ENCODE data around the gene ARHGEF4. TPM values are rescaled to one million over a fixed set of nuclear protein-coding genes. Genes with fewer than 3 reads are reported as not detected.

The ARHGEF4 gene
- total and polyA plus RNA-seq, 2 experiments from 2014 or later = 4.6 to 16.6 TPM

DNA sequence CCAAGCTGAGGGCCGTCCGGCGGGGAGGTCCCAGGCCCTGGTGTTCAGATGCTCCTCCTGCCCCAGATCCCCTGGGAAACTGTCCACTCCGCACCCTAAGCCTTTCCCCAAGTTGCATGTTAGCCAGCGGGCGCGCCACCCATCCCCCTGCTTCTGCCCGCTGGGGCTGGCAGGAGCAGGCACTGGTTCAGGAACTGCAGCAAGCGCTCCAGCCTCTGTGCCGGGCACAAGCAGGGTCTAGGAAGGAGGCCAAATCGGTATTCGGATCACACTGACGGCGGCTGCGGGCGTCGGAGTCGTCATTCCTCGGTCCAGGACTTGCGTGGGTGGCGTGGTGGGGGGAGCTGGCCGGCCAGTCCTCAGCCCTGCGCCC lies 202.8 kb downstream of the ARHGEF4 start:
- Histone ChIP-seq H3K4me3 (no peak overlapping the region), H3F3A (replicated peaks; ENCODE audit: low read depth) (no peaks in the 10 kb centered on the region), H3K27ac (ENCODE audit: low read depth) (no peak overlapping the region), H3K9me2 (ENCODE audit: insufficient read depth) (no peaks in the 10 kb centered on the region), H3K79me2 (replicated peaks; ENCODE audit: insufficient read depth) (no peaks in the 10 kb centered on the region), H3K4me1 (ENCODE audit: insufficient read depth) (no peaks in the 10 kb centered on the region; the same call in 1 of the 2 replicates), H3K36me3 (ENCODE audit: insufficient read depth) (no peaks in the 10 kb centered on the region), H3K4me2 (no peak overlapping the region), H4K20me1 (replicated peaks; ENCODE audit: insufficient read depth) (no peaks in the 10 kb centered on the region), H2AFZ (no peak overlapping the region), H3K27me3 (ENCODE audit: insufficient read depth) (peaks cover 13% of the 10 kb centered on the region)
- TF ChIP-seq CREB1 (CRISPR knock-in tag; IDR thresholded peaks at IDR 0.05; ENCODE audit: low read depth) (no peak), NANOG (IDR thresholded peaks at IDR 0.05; ENCODE audit: borderline replicate concordance) (no peak), EZH2 (IDR thresholded peaks at IDR 0.05; ENCODE audit: low read depth, unreplicated experiment) (no peak), JUNB (IDR thresholded peaks at IDR 0.05; ENCODE audit: unreplicated experiment) (no peak), EZH2phosphoT487 (IDR thresholded peaks at IDR 0.05; ENCODE audit: unreplicated experiment) (no peak)
- TF ChIP-seq, protein P1, sequence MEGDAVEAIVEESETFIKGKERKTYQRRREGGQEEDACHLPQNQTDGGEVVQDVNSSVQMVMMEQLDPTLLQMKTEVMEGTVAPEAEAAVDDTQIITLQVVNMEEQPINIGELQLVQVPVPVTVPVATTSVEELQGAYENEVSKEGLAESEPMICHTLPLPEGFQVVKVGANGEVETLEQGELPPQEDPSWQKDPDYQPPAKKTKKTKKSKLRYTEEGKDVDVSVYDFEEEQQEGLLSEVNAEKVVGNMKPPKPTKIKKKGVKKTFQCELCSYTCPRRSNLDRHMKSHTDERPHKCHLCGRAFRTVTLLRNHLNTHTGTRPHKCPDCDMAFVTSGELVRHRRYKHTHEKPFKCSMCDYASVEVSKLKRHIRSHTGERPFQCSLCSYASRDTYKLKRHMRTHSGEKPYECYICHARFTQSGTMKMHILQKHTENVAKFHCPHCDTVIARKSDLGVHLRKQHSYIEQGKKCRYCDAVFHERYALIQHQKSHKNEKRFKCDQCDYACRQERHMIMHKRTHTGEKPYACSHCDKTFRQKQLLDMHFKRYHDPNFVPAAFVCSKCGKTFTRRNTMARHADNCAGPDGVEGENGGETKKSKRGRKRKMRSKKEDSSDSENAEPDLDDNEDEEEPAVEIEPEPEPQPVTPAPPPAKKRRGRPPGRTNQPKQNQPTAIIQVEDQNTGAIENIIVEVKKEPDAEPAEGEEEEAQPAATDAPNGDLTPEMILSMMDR (conservative IDR thresholded peaks at IDR 0.05; ENCODE audit: low read depth in 2 of 2) = no peak
- Mint-ChIP-seq H3K9me3 (no peaks in the 10 kb centered on the region; the same call in 2 of the 3 replicates), H3K27ac (no peak overlapping the region), H3K4me1 (peaks cover 9% of the 10 kb centered on the region; the same call in 2 of the 3 replicates), H3K27me3 (ENCODE audit: insufficient read depth, low read depth, poor library complexity) (peaks cover 30% of the 10 kb centered on the region), H3K36me3 (ENCODE audit: low read depth) (no peaks in the 10 kb centered on the region; the same call in 2 of the 3 replicates), H3K4me3 (no peak overlapping the region)
- DNase-seq (ENCODE audit: low spot score) = no peak
- ATAC-seq = no peak

DNA sequence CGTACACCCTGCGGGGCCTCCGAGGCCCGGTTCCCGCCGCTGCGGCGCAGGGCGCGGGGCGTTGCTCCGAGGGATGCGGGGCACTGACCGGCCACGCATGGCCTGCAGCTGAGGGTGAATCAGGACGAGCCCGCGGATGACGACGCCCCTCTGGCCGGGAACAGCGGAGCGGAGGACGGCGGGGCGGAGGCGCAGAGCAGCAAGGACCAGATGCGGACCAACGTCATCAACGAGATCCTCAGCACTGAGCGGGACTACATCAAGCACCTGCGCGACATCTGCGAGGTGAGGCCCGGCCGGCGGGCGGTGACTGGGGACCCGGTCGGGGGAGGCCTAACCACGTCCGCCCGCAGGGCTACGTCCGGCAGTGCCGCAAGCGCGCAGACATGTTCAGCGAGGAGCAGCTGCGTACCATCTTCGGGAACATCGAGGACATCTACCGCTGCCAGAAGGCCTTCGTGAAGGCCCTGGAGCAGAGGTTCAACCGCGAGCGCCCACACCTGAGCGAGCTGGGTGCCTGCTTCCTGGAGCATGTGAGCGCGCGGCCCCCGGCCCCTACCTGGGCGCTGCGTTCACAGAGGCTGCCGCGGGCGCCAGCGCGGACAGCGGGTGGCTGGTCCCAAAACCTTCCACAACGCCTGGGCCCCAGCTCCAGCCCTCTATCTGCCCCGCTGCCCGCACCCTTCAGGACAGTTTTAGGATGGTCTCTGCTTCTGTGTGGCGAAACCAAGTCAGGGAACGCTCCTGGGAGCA lies 203.4 kb downstream of the ARHGEF4 start:
- no peak overlapping the region for H2AFZ ChIP-seq
- H3F3A ChIP-seq (replicated peaks; ENCODE audit: low read depth) = no peaks in the 10 kb centered on the region
- no peaks in the 10 kb centered on the region for H3K9me2 ChIP-seq (ENCODE audit: insufficient read depth)
- no peak overlapping the region for H3K4me3 ChIP-seq
- H3K9me3 Mint-ChIP-seq = no peaks in the 10 kb centered on the region; the same call in 2 of the 3 replicates
- H3K27ac Mint-ChIP-seq = no peak overlapping the region
- peaks cover 11% of the 10 kb centered on the region for H3K27me3 ChIP-seq (ENCODE audit: insufficient read depth)
- DNase-seq (ENCODE audit: low spot score) (no peak), ATAC-seq (peak; percentile 8)
- no peak overlapping the region for H3K4me2 ChIP-seq
- H3K4me3 Mint-ChIP-seq = no peak overlapping the region
- no peak overlapping the region for H3K27ac ChIP-seq (ENCODE audit: low read depth)
- H3K36me3 Mint-ChIP-seq (ENCODE audit: low read depth) = no peaks in the 10 kb centered on the region; the same call in 2 of the 3 replicates
- H3K36me3 ChIP-seq (ENCODE audit: insufficient read depth) = no peaks in the 10 kb centered on the region
- H3K27me3 Mint-ChIP-seq (ENCODE audit: insufficient read depth, low read depth, poor library complexity) = peaks cover 30% of the 10 kb centered on the region
- H4K20me1 ChIP-seq (replicated peaks; ENCODE audit: insufficient read depth) = no peaks in the 10 kb centered on the region
- peaks cover 9% of the 10 kb centered on the region; the same call in 2 of the 3 replicates for H3K4me1 Mint-ChIP-seq
- H3K79me2 ChIP-seq (replicated peaks; ENCODE audit: insufficient read depth) = no peaks in the 10 kb centered on the region
- no peaks in the 10 kb centered on the region; the same call in 1 of the 2 replicates for H3K4me1 ChIP-seq (ENCODE audit: insufficient read depth)
- TF ChIP-seq, protein P2, sequence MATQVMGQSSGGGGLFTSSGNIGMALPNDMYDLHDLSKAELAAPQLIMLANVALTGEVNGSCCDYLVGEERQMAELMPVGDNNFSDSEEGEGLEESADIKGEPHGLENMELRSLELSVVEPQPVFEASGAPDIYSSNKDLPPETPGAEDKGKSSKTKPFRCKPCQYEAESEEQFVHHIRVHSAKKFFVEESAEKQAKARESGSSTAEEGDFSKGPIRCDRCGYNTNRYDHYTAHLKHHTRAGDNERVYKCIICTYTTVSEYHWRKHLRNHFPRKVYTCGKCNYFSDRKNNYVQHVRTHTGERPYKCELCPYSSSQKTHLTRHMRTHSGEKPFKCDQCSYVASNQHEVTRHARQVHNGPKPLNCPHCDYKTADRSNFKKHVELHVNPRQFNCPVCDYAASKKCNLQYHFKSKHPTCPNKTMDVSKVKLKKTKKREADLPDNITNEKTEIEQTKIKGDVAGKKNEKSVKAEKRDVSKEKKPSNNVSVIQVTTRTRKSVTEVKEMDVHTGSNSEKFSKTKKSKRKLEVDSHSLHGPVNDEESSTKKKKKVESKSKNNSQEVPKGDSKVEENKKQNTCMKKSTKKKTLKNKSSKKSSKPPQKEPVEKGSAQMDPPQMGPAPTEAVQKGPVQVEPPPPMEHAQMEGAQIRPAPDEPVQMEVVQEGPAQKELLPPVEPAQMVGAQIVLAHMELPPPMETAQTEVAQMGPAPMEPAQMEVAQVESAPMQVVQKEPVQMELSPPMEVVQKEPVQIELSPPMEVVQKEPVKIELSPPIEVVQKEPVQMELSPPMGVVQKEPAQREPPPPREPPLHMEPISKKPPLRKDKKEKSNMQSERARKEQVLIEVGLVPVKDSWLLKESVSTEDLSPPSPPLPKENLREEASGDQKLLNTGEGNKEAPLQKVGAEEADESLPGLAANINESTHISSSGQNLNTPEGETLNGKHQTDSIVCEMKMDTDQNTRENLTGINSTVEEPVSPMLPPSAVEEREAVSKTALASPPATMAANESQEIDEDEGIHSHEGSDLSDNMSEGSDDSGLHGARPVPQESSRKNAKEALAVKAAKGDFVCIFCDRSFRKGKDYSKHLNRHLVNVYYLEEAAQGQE (IDR thresholded peaks at IDR 0.05; ENCODE audit: unreplicated experiment) = no peak
- TF ChIP-seq ZNF114 (CRISPR knock-in tag; IDR thresholded peaks at IDR 0.05) (no peak), ZNF331 (CRISPR knock-in tag; IDR thresholded peaks at IDR 0.05; ENCODE audit: low read depth) (no peak)
- TF ChIP-seq, protein P3, sequence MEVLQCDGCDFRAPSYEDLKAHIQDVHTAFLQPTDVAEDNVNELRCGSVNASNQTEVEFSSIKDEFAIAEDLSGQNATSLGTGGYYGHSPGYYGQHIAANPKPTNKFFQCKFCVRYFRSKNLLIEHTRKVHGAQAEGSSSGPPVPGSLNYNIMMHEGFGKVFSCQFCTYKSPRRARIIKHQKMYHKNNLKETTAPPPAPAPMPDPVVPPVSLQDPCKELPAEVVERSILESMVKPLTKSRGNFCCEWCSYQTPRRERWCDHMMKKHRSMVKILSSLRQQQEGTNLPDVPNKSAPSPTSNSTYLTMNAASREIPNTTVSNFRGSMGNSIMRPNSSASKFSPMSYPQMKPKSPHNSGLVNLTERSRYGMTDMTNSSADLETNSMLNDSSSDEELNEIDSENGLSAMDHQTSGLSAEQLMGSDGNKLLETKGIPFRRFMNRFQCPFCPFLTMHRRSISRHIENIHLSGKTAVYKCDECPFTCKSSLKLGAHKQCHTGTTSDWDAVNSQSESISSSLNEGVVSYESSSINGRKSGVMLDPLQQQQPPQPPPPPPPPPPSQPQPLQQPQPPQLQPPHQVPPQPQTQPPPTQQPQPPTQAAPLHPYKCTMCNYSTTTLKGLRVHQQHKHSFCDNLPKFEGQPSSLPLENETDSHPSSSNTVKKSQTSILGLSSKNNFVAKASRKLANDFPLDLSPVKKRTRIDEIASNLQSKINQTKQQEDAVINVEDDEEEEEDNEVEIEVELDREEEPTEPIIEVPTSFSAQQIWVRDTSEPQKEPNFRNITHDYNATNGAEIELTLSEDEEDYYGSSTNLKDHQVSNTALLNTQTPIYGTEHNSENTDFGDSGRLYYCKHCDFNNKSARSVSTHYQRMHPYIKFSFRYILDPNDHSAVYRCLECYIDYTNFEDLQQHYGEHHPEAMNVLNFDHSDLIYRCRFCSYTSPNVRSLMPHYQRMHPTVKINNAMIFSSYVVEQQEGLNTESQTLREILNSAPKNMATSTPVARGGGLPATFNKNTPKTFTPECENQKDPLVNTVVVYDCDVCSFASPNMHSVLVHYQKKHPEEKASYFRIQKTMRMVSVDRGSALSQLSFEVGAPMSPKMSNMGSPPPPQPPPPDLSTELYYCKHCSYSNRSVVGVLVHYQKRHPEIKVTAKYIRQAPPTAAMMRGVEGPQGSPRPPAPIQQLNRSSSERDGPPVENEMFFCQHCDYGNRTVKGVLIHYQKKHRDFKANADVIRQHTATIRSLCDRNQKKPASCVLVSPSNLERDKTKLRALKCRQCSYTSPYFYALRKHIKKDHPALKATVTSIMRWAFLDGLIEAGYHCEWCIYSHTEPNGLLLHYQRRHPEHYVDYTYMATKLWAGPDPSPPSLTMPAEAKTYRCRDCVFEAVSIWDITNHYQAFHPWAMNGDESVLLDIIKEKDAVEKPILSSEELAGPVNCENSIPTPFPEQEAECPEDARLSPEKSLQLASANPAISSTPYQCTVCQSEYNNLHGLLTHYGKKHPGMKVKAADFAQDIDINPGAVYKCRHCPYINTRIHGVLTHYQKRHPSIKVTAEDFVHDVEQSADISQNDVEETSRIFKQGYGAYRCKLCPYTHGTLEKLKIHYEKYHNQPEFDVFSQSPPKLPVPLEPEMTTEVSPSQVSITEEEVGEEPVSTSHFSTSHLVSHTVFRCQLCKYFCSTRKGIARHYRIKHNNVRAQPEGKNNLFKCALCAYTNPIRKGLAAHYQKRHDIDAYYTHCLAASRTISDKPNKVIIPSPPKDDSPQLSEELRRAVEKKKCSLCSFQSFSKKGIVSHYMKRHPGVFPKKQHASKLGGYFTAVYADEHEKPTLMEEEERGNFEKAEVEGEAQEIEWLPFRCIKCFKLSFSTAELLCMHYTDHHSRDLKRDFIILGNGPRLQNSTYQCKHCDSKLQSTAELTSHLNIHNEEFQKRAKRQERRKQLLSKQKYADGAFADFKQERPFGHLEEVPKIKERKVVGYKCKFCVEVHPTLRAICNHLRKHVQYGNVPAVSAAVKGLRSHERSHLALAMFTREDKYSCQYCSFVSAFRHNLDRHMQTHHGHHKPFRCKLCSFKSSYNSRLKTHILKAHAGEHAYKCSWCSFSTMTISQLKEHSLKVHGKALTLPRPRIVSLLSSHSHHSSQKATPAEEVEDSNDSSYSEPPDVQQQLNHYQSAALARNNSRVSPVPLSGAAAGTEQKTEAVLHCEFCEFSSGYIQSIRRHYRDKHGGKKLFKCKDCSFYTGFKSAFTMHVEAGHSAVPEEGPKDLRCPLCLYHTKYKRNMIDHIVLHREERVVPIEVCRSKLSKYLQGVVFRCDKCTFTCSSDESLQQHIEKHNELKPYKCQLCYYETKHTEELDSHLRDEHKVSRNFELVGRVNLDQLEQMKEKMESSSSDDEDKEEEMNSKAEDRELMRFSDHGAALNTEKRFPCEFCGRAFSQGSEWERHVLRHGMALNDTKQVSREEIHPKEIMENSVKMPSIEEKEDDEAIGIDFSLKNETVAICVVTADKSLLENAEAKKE (CRISPR knock-in tag; IDR thresholded peaks at IDR 0.05) = no peak

All from GM23338 (cell line).